ENCODE measurements around the gene TMEM151A.

The TMEM151A gene

DNA sequence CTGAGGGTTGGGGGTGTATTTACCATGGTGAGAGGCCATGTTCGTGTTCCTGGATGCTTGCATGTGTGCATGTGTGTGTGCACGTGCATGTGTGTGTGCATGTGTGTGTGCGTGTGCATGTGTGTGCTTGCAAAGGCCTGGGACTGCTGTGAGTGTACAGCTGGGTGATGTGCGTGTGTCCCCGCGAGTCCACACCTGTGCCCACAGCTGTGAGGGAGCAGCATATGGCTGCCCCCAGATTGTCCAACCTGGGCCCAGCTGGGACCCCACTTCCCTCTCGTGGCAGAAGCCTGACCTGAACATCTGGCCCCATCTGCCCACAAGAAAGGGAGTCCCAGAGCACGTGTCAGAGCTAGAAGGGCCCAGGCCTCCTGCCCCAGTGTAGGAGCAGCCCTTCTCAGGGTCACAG, 33.6 kb downstream of the TMEM151A start:
- no CpG with 5 or more reads among the region's 8 CpGs for WGBS, 2 donors (ENCODE audit: extremely low coverage in 2 of 2, insufficient read length in 2 of 2, insufficient replicate concordance in 1 of 2)

DNA sequence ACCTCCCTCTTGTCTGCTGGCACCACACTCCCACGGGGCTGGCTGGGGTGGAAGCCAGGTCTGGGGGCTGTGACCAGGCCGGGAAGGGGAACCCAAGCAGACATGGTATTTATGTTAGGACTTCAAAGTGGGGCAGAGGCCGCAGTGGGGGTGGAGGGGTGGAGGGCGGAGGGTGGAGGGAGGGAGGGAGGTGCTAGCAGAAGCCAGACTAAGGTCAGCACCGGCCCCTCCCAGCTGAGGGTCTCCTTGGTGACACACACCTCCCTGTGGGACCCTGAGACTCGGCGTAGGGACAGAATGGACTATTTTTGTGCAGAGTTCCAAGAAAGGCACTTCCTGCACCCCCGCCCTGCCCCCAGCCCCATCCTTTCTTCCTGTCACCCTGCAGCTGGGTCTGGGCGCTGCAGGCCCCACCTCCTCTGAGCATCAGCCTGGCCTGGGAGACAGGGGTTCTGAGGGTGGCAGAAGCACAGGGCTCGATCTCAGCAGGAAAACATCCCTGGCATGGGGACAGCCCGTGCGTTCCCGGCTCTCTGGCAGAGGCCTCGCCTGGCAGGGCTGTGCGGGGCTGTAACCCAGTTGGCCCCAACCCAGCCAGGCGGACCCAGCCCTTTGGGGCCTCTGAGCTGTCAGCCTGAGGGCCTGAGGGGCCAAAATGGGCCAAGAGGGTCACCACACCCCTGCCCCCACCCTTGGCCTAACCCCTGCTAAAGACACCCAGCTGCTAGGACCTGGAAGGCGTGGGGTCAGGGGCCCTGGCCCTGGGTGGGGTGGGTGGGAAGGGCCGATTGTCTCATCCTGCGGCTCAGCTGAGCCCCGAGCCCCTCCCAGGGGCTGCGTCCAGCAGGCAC, 34.8 kb downstream of the TMEM151A start:
- no peaks in the 10 kb centered on the region for H3K27me3 ChIP-seq (ENCODE audit: control insufficient read depth in 3 of 3, insufficient read depth in 3 of 3, low read depth in 1 of 3, low read length in 3 of 3)
- no peak overlapping the region for H3K23ac ChIP-seq (ENCODE audit: low read depth, low read length, poor library complexity)
- H3K4me2 ChIP-seq (ENCODE audit: insufficient read depth, low read length, poor library complexity, severe bottlenecking): no peak overlapping the region
- no CpG with 5 or more reads among the region's 21 CpGs for WGBS, 2 donors (ENCODE audit: extremely low coverage in 2 of 2, insufficient read length in 2 of 2, insufficient replicate concordance in 1 of 2)
- H3K79me1 ChIP-seq (ENCODE audit: low read depth, low read length): no peaks in the 10 kb centered on the region
- H2AFZ ChIP-seq (ENCODE audit: low read length): peak overlapping the region; percentile 77
- H2BK5ac ChIP-seq (ENCODE audit: low read length): peak overlapping the region; percentile 45
- DNase-seq (ENCODE audit: low spot score): no peak
- peaks cover 26 to 44% of the 10 kb centered on the region in 2 donors for H3K4me1 ChIP-seq (ENCODE audit: control insufficient read depth in 2 of 2, insufficient read depth in 1 of 2, low read depth in 1 of 2, low read length in 2 of 2)
- H3K9ac ChIP-seq (ENCODE audit: low read depth, low read length, poor library complexity): peak overlapping the region; percentile 24
- H3K4me3 ChIP-seq (ENCODE audit: low read length in 2 of 2): no peak overlapping the region
- no peak overlapping the region for H3K27ac ChIP-seq (replicated peaks; ENCODE audit: low read length)
- H4K91ac ChIP-seq (ENCODE audit: low read depth, low read length, poor library complexity): peak overlapping the region; percentile 19
- no peak overlapping the region for H3K4ac ChIP-seq (ENCODE audit: low read length)
- peak overlapping the region; percentile 91 for H3K18ac ChIP-seq (ENCODE audit: low read length)
- no peak overlapping the region for H3K14ac ChIP-seq (ENCODE audit: low read length)
- H4K8ac ChIP-seq (ENCODE audit: low read depth, low read length): no peak overlapping the region
- H3K9me3 ChIP-seq (replicated peaks in 1 of 2; ENCODE audit: control insufficient read depth in 2 of 2, insufficient read depth in 1 of 2, low read depth in 1 of 2, low read length in 2 of 2): no peaks in the 10 kb centered on the region
- H2BK15ac ChIP-seq (ENCODE audit: low read length): peak overlapping the region; percentile 81
- H2BK120ac ChIP-seq (ENCODE audit: low read depth, low read length): no peak overlapping the region
- H3K36me3 ChIP-seq (replicated peaks in 1 of 2; ENCODE audit: control insufficient read depth in 2 of 2, insufficient read depth in 2 of 2, low read length in 2 of 2): no peaks in the 10 kb centered on the region
- peak overlapping the region; percentile 24 for H2BK12ac ChIP-seq (ENCODE audit: low read length)
- H2AK5ac ChIP-seq (ENCODE audit: low read depth, low read length): peak overlapping the region; percentile 91

More for the DNA sequence above, 33.6 kb downstream of the TMEM151A start:
- Histone ChIP-seq H3K27ac (replicated peaks; ENCODE audit: low read length) (no peak overlapping the region), H3K9ac (ENCODE audit: low read depth, low read length, poor library complexity) (no peak overlapping the region), H3K4me2 (ENCODE audit: insufficient read depth, low read length, poor library complexity, severe bottlenecking) (no peak overlapping the region), H4K8ac (ENCODE audit: low read depth, low read length) (no peak overlapping the region), H2BK120ac (ENCODE audit: low read depth, low read length) (no peak overlapping the region), H2BK15ac (ENCODE audit: low read length) (peak overlapping the region; percentile 81), H3K4me3 (ENCODE audit: low read length in 2 of 2) (peak overlapping the region in 1 of 2 donors; percentile 36), H3K27me3 (ENCODE audit: control insufficient read depth in 3 of 3, insufficient read depth in 3 of 3, low read depth in 1 of 3, low read length in 3 of 3) (no peaks in the 10 kb centered on the region), H3K4me1 (ENCODE audit: control insufficient read depth in 2 of 2, insufficient read depth in 1 of 2, low read depth in 1 of 2, low read length in 2 of 2) (peaks cover 26 to 44% of the 10 kb centered on the region in 2 donors), H3K18ac (ENCODE audit: low read length) (peak overlapping the region; percentile 55), H2BK5ac (ENCODE audit: low read length) (no peak overlapping the region), H3K36me3 (replicated peaks in 1 of 2; ENCODE audit: control insufficient read depth in 2 of 2, insufficient read depth in 2 of 2, low read length in 2 of 2) (no peaks in the 10 kb centered on the region), H2AK5ac (ENCODE audit: low read depth, low read length) (peak overlapping the region; percentile 1), H2BK12ac (ENCODE audit: low read length) (peak overlapping the region; percentile 27), H4K91ac (ENCODE audit: low read depth, low read length, poor library complexity) (no peak overlapping the region), H3K79me1 (ENCODE audit: low read depth, low read length) (no peaks in the 10 kb centered on the region), H2AFZ (ENCODE audit: low read length) (peak overlapping the region; percentile 71), H3K23ac (ENCODE audit: low read depth, low read length, poor library complexity) (peak overlapping the region; percentile 39), H3K4ac (ENCODE audit: low read length) (no peak overlapping the region), H3K9me3 (replicated peaks in 1 of 2; ENCODE audit: control insufficient read depth in 2 of 2, insufficient read depth in 1 of 2, low read depth in 1 of 2, low read length in 2 of 2) (no peaks in the 10 kb centered on the region), H3K14ac (ENCODE audit: low read length) (no peak overlapping the region)
- DNase-seq (ENCODE audit: low spot score): no peak

DNA sequence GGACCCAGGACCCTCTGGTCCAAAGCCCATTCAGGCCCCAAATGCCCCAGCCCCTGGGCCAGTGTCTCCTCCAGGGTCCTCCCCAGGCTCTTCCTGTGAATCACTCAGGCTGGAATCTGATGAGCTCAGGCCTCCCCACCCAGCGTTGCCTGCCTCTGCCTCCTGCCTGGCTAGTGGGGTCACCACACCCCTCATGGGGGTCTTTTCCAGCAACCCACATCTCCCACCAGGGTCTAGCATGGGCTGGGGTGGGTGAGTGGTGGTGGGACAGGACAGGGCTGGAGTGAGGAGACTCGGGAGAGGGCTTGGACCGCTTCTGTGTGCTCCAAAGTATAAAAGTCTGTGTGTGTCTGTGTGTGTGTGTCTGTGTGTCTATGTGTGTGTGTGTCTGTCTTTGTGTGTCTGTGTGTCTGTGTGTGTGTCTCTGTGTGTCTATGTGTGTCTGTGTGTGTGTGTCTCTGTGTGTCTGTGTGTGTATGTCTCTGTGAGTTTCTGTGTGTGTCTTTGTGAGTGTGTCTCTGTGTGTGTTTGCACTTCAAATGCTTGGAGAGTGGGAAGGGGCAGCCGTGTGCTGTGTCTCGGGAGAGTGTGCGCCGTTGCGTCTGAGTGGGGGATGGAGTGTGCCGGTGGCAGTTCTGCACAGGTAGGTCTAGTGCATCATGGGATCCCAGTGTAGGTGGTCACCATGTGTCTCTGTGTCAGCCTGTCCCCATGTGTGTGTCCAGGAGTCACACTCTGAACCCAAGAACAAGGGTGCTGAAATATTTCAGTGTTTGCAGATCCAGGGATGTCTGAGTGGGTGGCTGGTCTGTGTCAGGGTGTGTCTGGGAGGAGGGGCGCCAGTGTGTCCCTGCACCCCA, 35.7 kb downstream of the TMEM151A start:
- Histone ChIP-seq H3K9ac (ENCODE audit: low read depth, low read length, poor library complexity) (no peak overlapping the region), H3K27me3 (ENCODE audit: control insufficient read depth in 3 of 3, insufficient read depth in 3 of 3, low read depth in 1 of 3, low read length in 3 of 3) (no peaks in the 10 kb centered on the region), H3K23ac (ENCODE audit: low read depth, low read length, poor library complexity) (no peak overlapping the region), H2AFZ (ENCODE audit: low read length) (peak overlapping the region; percentile 77), H3K9me3 (replicated peaks in 1 of 2; ENCODE audit: control insufficient read depth in 2 of 2, insufficient read depth in 1 of 2, low read depth in 1 of 2, low read length in 2 of 2) (no peaks in the 10 kb centered on the region), H3K79me1 (ENCODE audit: low read depth, low read length) (no peaks in the 10 kb centered on the region), H4K91ac (ENCODE audit: low read depth, low read length, poor library complexity) (no peak overlapping the region), H3K36me3 (replicated peaks in 1 of 2; ENCODE audit: control insufficient read depth in 2 of 2, insufficient read depth in 2 of 2, low read length in 2 of 2) (no peaks in the 10 kb centered on the region), H4K8ac (ENCODE audit: low read depth, low read length) (no peak overlapping the region), H3K4me2 (ENCODE audit: insufficient read depth, low read length, poor library complexity, severe bottlenecking) (no peak overlapping the region), H3K4me1 (ENCODE audit: control insufficient read depth in 2 of 2, insufficient read depth in 1 of 2, low read depth in 1 of 2, low read length in 2 of 2) (peaks cover 26 to 44% of the 10 kb centered on the region in 2 donors), H2BK5ac (ENCODE audit: low read length) (peak overlapping the region; percentile 45), H3K27ac (replicated peaks; ENCODE audit: low read length) (no peak overlapping the region), H3K18ac (ENCODE audit: low read length) (peak overlapping the region; percentile 72), H2BK120ac (ENCODE audit: low read depth, low read length) (no peak overlapping the region), H3K4me3 (ENCODE audit: low read length in 2 of 2) (peak overlapping the region in 1 of 2 donors; percentile 7), H3K14ac (ENCODE audit: low read length) (no peak overlapping the region), H2AK5ac (ENCODE audit: low read depth, low read length) (peak overlapping the region; percentile 91), H3K4ac (ENCODE audit: low read length) (no peak overlapping the region), H2BK12ac (ENCODE audit: low read length) (peak overlapping the region; percentile 59), H2BK15ac (ENCODE audit: low read length) (peak overlapping the region; percentile 1)
- DNase-seq (ENCODE audit: low spot score): no peak
- WGBS, 2 donors (ENCODE audit: extremely low coverage in 2 of 2, insufficient read length in 2 of 2, insufficient replicate concordance in 1 of 2): no CpG with 5 or more reads among the region's 10 CpGs

DNA sequence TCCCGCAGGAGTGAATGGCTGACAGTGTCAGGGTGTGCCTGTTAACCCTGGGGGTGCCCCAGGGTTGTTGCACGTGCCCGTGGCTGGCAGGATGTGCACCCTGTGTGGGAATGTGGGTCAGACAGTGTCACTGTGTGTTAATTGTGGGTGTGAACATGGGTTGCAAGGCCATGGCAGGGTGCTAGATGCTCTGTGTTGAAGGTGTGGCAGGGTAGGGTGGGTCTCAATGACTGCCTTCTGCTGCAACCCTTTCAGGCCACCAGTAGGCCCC, 36.3 kb downstream of the TMEM151A start:
- no peak overlapping the region for H3K27ac ChIP-seq (replicated peaks; ENCODE audit: low read length)
- H3K79me1 ChIP-seq (ENCODE audit: low read depth, low read length): no peaks in the 10 kb centered on the region
- H3K4me3 ChIP-seq (ENCODE audit: low read length in 2 of 2): no peak overlapping the region
- H3K4me2 ChIP-seq (ENCODE audit: insufficient read depth, low read length, poor library complexity, severe bottlenecking): no peak overlapping the region
- H2BK15ac ChIP-seq (ENCODE audit: low read length): peak overlapping the region; percentile 1
- H3K23ac ChIP-seq (ENCODE audit: low read depth, low read length, poor library complexity): no peak overlapping the region
- H4K91ac ChIP-seq (ENCODE audit: low read depth, low read length, poor library complexity): no peak overlapping the region
- H3K27me3 ChIP-seq (ENCODE audit: control insufficient read depth in 3 of 3, insufficient read depth in 3 of 3, low read depth in 1 of 3, low read length in 3 of 3): no peaks in the 10 kb centered on the region
- H3K14ac ChIP-seq (ENCODE audit: low read length): no peak overlapping the region
- H2AFZ ChIP-seq (ENCODE audit: low read length): peak overlapping the region; percentile 90
- no peak for DNase-seq (ENCODE audit: low spot score)
- no peaks in the 10 kb centered on the region for H3K9me3 ChIP-seq (replicated peaks in 1 of 2; ENCODE audit: control insufficient read depth in 2 of 2, insufficient read depth in 1 of 2, low read depth in 1 of 2, low read length in 2 of 2)
- H2BK120ac ChIP-seq (ENCODE audit: low read depth, low read length): no peak overlapping the region
- H3K4ac ChIP-seq (ENCODE audit: low read length): no peak overlapping the region
- WGBS, 2 donors (ENCODE audit: extremely low coverage in 2 of 2, insufficient read length in 2 of 2, insufficient replicate concordance in 1 of 2): no CpG with 5 or more reads among the region's 3 CpGs
- H2AK5ac ChIP-seq (ENCODE audit: low read depth, low read length): peak overlapping the region; percentile 1
- peak overlapping the region; percentile 32 for H2BK12ac ChIP-seq (ENCODE audit: low read length)
- H3K36me3 ChIP-seq (replicated peaks in 1 of 2; ENCODE audit: control insufficient read depth in 2 of 2, insufficient read depth in 2 of 2, low read length in 2 of 2): no peaks in the 10 kb centered on the region
- H2BK5ac ChIP-seq (ENCODE audit: low read length): no peak overlapping the region
- no peak overlapping the region for H4K8ac ChIP-seq (ENCODE audit: low read depth, low read length)
- H3K4me1 ChIP-seq (ENCODE audit: control insufficient read depth in 2 of 2, insufficient read depth in 1 of 2, low read depth in 1 of 2, low read length in 2 of 2): peaks cover 23 to 43% of the 10 kb centered on the region in 2 donors
- peak overlapping the region; percentile 16 for H3K18ac ChIP-seq (ENCODE audit: low read length)
- no peak overlapping the region for H3K9ac ChIP-seq (ENCODE audit: low read depth, low read length, poor library complexity)
